Keratinocyte (primary cell): Measurements from ENCODE around the gene RER1.

Experiments used
- EZH2 ChIP-seq: IDR thresholded peaks from one replicate; pipeline ENCODE4 v1.6.1; 2012; ENCODE audit warnings: inconsistent platforms, mild to moderate bottlenecking, low read length, moderate library complexity
- TF ChIP-seq, protein P1 (sequence below), 3 experiments: IDR thresholded peaks in 1 of 3; conservative IDR thresholded peaks in 1 of 3; optimal IDR thresholded peaks in 1 of 3; 2 replicates in 2 of 3; 3 replicates in 1 of 3; pipeline versions ENCODE3 to v1.5.1; 2011; ENCODE audit warnings: low read length in 3 of 3, mild to moderate bottlenecking in 3 of 3, moderate library complexity in 2 of 3, control low read depth in 1 of 3, inconsistent platforms in 1 of 3; ENCODE audit not compliant: insufficient read depth in 2 of 3; ENCODE audit errors: extremely low read depth in 1 of 3

DNA sequence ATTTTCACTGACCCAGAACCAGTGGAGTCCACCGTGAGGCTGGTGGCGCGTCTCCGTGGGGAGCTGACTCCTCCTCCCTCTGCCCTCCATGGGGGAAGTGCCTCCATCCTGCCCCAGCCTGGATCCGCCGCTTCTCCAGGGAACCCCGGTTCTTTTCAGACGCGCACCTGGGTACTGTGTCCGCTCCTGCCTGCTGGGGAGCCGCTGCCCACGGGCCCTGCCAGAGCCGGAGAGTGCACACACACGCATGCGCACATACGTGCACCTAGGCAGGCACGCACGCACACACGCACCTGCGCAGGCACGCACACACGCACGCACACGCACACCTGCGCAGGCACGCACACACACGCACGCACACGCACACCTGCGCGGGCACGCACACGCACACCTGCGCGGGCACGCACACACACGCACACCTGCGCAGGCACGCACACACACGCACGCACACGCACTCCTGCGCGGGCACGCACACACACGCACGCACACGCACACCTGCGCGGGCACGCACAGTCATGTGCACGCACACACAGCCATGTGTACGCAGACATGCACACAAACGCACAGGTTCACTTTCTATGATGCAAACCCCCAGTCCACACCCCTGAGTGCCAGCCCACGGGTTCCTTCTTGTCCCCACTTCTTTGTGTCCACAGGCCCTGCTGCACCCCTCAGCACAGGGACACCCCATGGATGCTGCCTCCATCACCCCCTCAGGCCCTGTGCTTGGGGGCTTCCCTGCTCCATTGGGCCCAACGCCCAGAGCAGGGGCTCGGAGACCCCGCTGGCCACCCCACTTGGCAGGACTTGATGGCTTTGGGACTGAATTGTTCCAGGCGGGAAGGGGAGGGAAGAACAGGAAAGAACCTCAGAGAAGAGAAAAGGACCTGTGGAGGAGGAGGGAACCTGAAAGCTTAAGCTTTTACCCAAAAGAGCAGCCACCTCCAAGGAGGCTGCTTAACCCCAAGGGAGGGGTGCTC is 43.0 kb upstream of the RER1 start:
- TF ChIP-seq EZH2: no peak
- TF ChIP-seq, protein P1, sequence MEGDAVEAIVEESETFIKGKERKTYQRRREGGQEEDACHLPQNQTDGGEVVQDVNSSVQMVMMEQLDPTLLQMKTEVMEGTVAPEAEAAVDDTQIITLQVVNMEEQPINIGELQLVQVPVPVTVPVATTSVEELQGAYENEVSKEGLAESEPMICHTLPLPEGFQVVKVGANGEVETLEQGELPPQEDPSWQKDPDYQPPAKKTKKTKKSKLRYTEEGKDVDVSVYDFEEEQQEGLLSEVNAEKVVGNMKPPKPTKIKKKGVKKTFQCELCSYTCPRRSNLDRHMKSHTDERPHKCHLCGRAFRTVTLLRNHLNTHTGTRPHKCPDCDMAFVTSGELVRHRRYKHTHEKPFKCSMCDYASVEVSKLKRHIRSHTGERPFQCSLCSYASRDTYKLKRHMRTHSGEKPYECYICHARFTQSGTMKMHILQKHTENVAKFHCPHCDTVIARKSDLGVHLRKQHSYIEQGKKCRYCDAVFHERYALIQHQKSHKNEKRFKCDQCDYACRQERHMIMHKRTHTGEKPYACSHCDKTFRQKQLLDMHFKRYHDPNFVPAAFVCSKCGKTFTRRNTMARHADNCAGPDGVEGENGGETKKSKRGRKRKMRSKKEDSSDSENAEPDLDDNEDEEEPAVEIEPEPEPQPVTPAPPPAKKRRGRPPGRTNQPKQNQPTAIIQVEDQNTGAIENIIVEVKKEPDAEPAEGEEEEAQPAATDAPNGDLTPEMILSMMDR (optimal IDR thresholded peaks at IDR 0.05 in 1 of 3, IDR thresholded peaks at IDR 0.05 in 1 of 3, conservative IDR thresholded peaks at IDR 0.05 in 1 of 3; ENCODE audit: extremely low read depth in 1 of 3, insufficient read depth in 2 of 3, low read length in 3 of 3): no peak
